ENCODE measurements around the gene SELENOS.

- TF ChIP-seq POLR2A (IDR thresholded peaks at IDR 0.05), result no peak
- no peak for TF ChIP-seq CTCF (IDR thresholded peaks at IDR 0.05)
Measured at GRCh38 chr15:101273534-101273933, 3.8 kb downstream of the SELENOS start.
